ENCODE results near the gene MCUB.

Gene MCUB

DNA sequence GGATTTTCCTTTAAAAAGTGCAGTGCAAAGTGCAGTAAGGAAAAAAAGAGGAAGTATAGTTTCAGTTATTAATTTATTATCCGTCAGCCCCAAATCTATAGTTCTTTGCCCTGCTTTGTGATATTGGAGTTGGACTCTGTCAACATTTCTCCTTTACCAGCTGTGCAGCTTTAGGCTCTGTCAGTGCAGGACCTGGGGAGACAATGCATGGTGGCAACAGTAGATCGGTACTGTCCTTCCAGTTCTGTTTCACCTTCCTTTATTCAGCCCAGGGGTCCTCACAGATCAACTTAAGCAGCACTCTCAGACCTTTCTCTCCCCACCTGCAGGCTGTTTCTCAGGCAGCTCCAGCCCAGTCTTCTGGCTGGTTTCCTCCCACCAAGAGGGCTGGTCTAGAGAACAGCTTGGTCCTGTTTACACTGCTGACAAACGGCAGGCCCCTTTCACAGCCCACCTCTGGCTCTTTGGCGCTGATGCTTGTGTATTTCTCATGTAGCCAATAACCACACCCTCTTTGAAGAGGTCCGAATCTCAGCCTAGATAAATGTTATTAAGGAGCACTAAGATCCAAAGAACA lies 71.6 kb downstream of the MCUB start:
- Mint-ChIP-seq H3K27me3 (no peaks in the 10 kb centered on the region), H3K9me3 (peaks cover under 1 to 7% of the 10 kb centered on the region in 2 donors), H3K27ac (peak overlapping the region in 1 of 2 donors; percentile 54), H3K4me1 (peaks cover 49% of the 10 kb centered on the region), H3K4me3 (peak overlapping the region in 1 of 2 donors; percentile 60)
- no peak for ATAC-seq
- DNase-seq: no peak

DNA sequence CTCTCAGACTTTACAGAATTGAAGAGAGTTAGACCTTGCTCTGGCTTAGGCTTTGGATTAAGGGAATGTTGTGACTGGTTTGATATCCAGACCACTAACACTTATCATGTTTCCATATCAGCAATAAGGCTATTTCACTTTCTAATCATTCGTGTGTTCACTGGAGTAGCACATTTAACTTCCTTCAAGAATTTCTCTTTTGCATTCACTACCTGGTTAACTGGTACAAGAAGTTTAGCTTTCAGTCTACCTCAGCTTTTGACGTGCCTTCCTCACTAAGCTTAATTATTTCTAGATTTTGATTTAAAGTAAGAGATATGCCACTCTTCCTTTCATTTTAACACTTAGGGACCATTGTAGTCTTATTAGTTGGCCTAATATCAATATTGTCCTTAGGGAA lies 80.6 kb downstream of the MCUB start:
- Mint-ChIP-seq H3K4me3 (no peak overlapping the region), H3K4me1 (peaks cover 16% of the 10 kb centered on the region), H3K27me3 (no peaks in the 10 kb centered on the region), H3K9me3 (peaks cover 13 to 29% of the 10 kb centered on the region in 2 donors), H3K27ac (peak overlapping the region in 1 of 2 donors; percentile 21)
- ATAC-seq (no peak), DNase-seq (no peak)

DNA sequence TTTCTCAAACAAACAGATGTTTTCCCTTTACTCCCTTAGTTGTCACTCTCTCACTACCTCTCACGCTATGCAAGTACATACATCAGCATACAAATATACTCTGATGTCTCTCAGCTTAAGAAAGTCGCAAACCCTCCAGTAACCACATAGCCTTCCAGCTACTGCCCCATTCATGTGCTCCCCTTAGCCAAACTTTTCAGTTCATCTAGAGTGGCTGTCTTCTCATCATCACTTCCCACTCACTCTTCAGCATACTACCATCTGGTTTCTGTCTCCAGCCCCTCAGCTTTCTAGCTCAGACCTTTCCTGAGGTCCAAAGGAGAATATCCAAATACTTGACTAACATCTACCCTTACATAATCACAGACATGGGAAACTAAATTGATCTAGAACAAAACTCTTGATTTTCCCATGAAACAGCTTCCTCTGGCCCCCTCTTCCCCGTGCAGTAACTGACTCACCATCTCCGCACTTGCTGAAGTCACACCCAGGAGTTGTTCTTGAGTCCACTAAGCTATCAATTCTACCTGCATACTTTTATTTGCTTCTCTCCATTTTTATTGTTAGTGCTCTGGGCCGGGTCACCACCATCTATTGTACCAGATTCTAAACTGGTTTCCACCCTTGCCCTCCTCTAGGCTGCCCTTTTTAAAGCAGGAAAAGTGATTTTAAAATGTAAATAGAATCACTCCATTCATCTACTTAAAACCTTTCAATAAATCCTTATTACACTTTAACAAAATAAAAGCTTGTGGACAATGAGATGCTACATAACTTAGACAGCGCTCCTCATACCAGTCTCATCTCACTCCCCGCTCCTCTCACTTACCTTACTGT lies 86.0 kb downstream of the MCUB start:
- Mint-ChIP-seq H3K27ac (no peak overlapping the region), H3K9me3 (peaks cover 6 to 7% of the 10 kb centered on the region in 2 donors), H3K4me1 (peaks cover 7% of the 10 kb centered on the region), H3K27me3 (no peaks in the 10 kb centered on the region), H3K4me3 (no peak overlapping the region)
- DNase-seq (no peak), ATAC-seq (peak; percentile 32)

DNA sequence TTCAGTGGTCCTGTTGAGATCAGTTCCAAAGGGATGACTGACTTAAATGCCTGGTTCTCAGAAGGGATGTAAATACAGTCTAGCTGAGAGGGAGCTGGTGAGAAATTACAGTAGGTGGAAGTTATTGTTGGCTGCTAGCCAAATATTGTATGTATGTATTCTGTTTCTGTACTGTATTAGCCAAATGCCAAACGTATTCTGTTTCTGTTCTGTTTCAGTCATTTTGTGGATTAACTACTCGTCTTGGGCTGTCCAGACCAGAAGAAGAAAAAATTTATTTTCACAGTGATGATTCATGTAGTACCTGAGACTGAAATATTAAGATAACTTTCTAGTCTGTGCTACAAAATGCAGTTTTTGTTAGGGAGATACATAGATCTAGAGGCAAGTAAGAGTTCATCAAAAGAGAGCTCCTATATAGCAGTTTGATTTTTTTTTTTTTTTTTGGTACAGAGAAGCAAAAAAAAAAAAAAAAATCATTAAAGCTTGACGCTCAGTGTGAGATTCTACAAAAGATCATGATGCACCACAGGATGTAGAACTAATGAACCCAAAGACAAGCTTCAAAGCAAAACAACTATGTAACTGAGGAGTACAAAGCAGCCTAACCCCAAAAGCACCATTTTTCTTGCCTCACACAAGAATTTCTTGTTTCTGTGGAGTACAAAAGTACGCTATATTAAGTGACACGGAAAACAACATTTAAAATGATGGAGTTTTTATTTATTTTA lies 88.4 kb downstream of the MCUB start:
- peak; percentile 83 for ATAC-seq
- no peak for DNase-seq
- peaks cover 13% of the 10 kb centered on the region for H3K4me1 Mint-ChIP-seq
- peaks cover 7 to 17% of the 10 kb centered on the region in 2 donors for H3K9me3 Mint-ChIP-seq
- H3K27me3 Mint-ChIP-seq: no peaks in the 10 kb centered on the region
- H3K4me3 Mint-ChIP-seq: peak overlapping the region; percentile 46 to 58
- peak overlapping the region; percentile 8 to 35 for H3K27ac Mint-ChIP-seq

DNA sequence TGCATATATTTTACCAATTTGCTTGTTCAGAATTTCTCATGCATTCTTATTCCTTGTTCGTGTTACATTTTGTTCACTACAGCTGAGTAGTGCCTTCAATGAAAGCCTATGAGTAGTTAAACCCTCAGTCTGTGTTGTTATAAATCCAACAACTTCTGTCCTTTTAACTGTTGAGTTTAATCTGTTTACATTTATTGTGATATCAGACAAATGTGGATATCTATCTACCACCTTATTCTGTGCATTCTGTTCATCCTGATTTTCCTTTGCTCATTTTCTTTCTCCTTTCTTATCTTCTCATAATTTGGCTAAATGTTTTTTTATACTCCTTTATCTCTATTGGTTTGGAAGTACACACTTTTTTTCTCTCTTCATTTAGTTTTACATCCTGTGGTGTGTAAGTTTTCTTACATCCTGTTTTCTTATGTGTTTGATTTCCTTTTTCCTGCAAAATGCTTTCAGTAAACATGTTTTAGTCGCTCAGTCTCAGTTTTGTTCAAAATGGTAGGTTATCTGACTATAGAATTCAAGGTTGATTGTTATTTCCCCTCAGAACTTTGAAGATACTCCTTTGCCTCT lies 89.0 kb downstream of the MCUB start:
- DNase-seq (no peak), ATAC-seq (no peak)
- Mint-ChIP-seq H3K4me3 (peak overlapping the region; percentile 45 to 73), H3K27ac (peak overlapping the region; percentile 31 to 61), H3K27me3 (no peaks in the 10 kb centered on the region), H3K9me3 (peaks cover 7 to 17% of the 10 kb centered on the region in 2 donors), H3K4me1 (peaks cover 13% of the 10 kb centered on the region)

DNA sequence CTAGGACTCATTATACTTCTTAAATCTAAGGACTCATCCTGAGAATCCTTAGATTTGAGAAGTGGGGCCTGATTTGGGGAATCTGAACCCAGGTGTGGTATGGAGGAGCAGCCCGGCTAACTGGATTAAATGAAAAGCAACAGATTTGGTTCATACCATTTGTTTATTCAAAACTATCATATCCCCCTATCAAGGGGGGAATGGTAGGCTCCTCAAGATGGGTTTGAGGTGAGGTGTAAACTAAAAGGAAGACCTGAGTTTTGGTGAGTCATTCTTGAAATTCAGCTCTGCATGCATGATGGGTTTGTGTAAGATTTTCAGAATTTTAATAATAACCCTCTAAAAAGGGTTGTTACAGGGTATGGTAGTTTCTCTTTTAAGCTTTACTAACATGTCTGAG lies 89.8 kb downstream of the MCUB start:
- Mint-ChIP-seq H3K9me3 (peaks cover 7 to 17% of the 10 kb centered on the region in 2 donors), H3K27ac (no peak overlapping the region), H3K4me3 (peak overlapping the region in 1 of 2 donors; percentile 10), H3K4me1 (peaks cover 18% of the 10 kb centered on the region), H3K27me3 (no peaks in the 10 kb centered on the region)
- DNase-seq (peak; percentile 37 to 41), ATAC-seq (peak; percentile 76)

DNA sequence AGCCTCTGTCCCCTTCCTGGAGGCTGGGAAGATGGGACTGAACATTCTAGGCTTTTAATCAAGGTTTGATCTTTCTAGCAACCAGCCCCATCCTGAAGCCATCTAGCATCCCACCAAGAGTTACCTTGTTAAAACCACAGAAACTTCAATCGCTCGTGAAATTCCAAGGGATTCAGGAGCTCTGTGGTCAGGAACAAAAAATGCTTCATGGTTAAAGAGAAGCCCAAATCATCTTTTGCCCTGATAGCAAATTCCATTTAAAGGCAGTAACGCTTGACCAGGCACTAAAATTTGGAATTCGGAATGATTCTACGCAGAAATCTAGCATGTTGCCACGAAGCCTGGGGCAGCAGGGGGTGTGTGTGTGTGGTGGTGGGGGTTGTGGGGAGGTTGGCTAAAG lies 95.3 kb downstream of the MCUB start:
- Mint-ChIP-seq H3K27ac (peak overlapping the region; percentile 13 to 63), H3K4me3 (no peak overlapping the region), H3K9me3 (peaks cover 0 to 11% of the 10 kb centered on the region in 2 donors), H3K4me1 (peaks cover 34% of the 10 kb centered on the region), H3K27me3 (no peaks in the 10 kb centered on the region)
- ATAC-seq (peak; percentile 33), DNase-seq (no peak)

DNA sequence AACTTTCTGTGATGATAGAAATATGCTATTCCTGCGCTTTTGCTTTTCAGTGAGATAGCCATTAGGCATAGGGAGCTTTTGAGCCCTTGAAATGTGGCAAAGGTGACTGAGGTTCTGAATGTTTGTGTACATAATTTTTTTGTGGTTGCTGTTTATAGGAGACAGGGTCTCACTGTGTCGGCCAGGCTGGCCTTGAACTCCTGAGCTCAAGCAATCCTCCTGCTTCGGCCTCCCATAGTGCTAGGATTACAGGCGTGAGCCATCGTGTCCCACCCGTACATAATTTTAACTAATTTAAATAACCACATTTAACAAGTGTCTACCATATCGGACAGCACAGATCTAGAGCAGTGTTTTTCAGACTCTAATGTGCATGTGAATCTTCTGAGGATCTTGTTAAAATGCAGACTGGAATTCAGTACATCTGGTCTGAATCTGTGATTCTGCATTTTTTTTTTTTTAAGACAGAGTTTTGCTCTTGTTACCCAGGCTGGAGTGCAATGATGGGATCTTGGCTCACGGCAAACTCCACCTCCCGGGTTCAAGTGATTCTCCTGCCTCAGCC lies 97.9 kb downstream of the MCUB start:
- ATAC-seq (no peak), DNase-seq (no peak)
- Mint-ChIP-seq H3K4me1 (peaks cover 37% of the 10 kb centered on the region), H3K27me3 (no peaks in the 10 kb centered on the region), H3K4me3 (no peak overlapping the region), H3K9me3 (no peaks in the 10 kb centered on the region), H3K27ac (peak overlapping the region in 1 of 2 donors; percentile 27)

DNA sequence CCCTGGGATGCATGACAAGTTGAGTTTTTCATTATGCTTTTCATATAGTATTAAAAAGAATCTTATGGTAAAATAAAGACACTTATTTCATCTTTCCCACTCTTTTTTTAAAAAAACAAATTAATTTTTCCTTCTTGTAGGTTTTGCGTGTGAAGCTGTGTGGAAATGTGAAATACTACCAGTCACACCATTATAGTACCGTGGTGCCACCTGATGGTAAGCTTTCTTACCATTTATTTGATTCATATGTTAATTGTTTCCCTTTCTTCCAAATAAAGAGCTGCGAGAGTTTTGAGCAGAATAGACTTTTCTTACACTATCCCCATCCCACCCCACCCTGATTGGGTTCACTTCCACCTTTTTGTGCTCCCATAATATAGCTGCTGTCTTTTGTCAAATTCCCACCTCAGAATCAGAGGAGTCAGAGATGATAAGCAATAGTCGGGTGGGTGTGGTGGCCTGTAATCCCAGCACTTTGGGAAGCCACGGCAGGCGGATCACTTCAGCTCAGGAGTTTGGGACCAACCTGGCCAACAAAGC lies 98.9 kb downstream of the MCUB start:
- Mint-ChIP-seq H3K27me3 (no peaks in the 10 kb centered on the region), H3K4me3 (no peak overlapping the region), H3K9me3 (no peaks in the 10 kb centered on the region), H3K4me1 (peaks cover 44% of the 10 kb centered on the region), H3K27ac (peak overlapping the region in 1 of 2 donors; percentile 54)
- ATAC-seq: no peak
- no peak for DNase-seq

DNA sequence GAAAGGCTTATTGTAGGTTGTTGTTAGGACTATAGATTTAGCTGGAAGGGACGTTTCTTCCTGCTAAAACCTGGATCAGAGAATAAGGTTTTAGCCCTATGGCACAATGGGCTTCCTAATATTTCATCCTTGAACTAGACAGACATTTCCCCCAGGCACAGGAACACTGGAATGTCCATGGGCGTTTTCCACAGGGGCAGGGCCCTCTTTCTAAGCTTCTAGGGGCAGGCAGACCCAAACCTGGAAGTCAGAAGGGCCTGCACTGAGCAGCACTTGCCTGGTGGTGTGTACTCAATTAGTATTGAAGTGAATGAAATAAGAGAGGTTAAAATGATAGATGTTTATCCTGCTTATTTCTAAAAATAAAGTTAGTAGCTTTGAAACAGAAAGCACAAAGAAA lies 102.1 kb downstream of the MCUB start:
- ATAC-seq: no peak
- Mint-ChIP-seq H3K27ac (no peak overlapping the region), H3K4me1 (peaks cover 46% of the 10 kb centered on the region), H3K27me3 (no peaks in the 10 kb centered on the region), H3K9me3 (no peaks in the 10 kb centered on the region), H3K4me3 (no peak overlapping the region)
- no peak for DNase-seq

DNA sequence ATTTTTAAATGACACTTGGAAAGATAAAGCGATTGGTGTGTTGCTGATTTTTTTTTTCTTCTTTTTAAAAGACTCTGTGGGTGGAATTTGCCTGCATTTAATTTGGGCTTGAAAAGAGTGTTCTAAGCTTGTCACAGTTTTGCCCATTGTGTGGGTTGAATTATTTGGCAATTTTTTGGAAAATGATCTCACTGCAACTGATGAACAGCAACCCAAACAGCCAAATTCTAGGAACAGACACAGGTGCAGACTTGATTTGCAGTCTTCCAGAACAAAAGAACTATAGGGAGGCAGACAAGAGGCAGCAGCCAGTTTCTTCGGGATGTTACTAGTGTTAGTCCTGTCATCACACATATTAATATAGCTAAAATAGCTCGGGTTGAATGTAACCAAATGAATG lies 102.7 kb downstream of the MCUB start:
- peaks cover 49% of the 10 kb centered on the region for H3K4me1 Mint-ChIP-seq
- ATAC-seq (no peak), DNase-seq (no peak)
- H3K27ac Mint-ChIP-seq: no peak overlapping the region
- no peaks in the 10 kb centered on the region for H3K9me3 Mint-ChIP-seq
- H3K27me3 Mint-ChIP-seq: no peaks in the 10 kb centered on the region
- H3K4me3 Mint-ChIP-seq: no peak overlapping the region

DNA sequence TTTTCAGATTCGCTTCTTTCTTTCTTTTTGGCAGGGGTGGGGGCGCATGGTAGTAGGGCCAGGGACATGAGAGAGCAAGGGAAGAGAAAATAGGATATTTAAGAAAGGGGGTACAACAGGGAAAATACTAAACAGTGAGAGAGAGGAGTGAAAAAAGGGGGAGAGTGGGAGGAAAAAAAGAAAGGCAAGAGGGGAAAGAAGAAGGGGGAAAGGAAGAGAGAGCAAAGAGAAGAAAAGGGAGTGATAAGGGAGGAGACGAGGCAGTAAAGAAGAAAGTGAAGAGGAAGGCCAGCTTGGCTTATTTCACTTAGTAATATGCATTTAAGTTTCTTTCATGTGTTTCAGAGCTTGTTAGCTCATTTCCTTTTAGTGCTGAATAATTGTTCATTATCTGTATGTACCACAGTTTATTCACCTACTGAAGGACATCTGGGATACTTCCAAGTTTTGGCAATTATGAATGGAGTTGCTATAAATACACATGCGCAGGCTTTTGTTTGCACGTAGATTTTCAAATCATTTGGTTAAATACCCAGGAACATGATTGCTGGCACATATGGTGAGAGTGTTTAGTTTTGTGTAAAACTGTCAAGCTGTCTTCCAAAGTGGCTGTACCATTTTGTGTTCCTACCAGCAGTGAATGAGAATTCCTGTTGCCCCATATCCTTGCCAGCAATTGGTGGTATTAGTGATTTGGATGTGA lies 105.9 kb downstream of the MCUB start:
- DNase-seq: no peak
- H3K27me3 Mint-ChIP-seq: no peaks in the 10 kb centered on the region
- H3K27ac Mint-ChIP-seq: peak overlapping the region in 1 of 2 donors; percentile 6
- peaks cover 0 to under 1% of the 10 kb centered on the region in 2 donors for H3K9me3 Mint-ChIP-seq
- no peak for ATAC-seq
- H3K4me1 Mint-ChIP-seq: peaks cover 67% of the 10 kb centered on the region
- no peak overlapping the region for H3K4me3 Mint-ChIP-seq

DNA sequence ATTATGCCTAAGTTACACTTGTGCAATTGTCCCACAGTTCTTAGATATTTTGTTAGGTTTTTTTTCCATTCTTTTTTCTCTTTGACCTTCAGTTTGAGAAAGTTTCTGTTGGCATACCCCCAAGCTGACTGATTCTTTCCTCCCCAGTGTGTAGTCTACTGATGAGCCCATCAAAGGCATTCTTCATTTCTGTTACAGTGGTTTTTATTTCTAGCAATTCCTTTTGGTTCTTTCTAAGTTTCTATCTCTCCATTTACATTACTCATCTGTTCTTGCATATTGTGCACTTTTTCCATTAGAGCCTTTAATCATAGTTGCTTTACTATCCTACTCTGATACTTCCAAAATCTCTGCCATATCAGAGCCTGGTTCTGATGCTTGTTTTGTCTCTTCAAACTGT lies 111.3 kb downstream of the MCUB start:
- peak overlapping the region in 1 of 2 donors; percentile 5 for H3K4me3 Mint-ChIP-seq
- H3K27ac Mint-ChIP-seq: no peak overlapping the region
- H3K9me3 Mint-ChIP-seq: peaks cover 12 to 13% of the 10 kb centered on the region in 2 donors
- no peaks in the 10 kb centered on the region for H3K27me3 Mint-ChIP-seq
- no peak for DNase-seq
- H3K4me1 Mint-ChIP-seq: peaks cover 49% of the 10 kb centered on the region
- no peak for ATAC-seq

DNA sequence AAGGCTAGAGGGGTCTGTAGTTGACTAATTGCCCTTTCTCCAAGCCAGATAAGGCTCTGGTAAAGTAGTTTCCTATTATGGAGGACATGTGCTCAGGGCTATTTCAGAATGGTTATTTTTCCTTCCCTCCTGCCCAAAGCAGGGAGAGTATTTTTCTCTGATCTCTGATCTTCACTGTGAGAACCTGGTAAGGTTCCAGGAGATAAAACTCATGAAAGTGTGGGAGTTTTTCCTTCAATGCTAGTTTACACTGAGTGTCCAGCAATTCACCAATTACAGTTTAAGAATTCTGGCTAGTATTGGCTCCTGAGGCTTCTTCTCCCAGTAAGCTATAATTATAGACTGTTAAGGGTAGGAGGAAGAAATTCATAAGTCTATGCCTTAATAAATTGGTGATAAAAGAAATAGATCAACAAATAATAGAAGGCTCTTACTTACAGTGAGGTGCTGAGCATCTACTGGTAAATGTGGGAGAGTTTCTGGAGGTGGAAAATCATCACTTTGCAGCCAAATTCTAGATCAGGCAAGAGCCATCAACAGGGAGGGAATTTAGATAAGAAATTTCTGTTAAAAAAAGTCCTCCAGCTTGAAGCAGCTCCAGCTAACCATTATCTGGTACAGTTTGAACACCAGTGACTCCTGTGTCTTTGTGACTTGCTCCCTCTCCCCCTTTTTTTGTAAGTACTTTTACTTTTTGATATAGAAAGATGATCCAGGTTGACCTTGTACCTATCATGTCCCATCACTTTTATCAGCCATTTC lies 112.3 kb downstream of the MCUB start:
- H3K4me1 Mint-ChIP-seq: peaks cover 39% of the 10 kb centered on the region
- ATAC-seq (no peak), DNase-seq (no peak)
- no peaks in the 10 kb centered on the region for H3K27me3 Mint-ChIP-seq
- no peak overlapping the region for H3K27ac Mint-ChIP-seq
- H3K4me3 Mint-ChIP-seq: no peak overlapping the region
- peaks cover 12 to 13% of the 10 kb centered on the region in 2 donors for H3K9me3 Mint-ChIP-seq
